ENCODE data around the gene OPCML. TPM values are rescaled to one million over a fixed set of nuclear protein-coding genes. Genes with fewer than 3 reads are reported as not detected.

OPCML gene
- total and polyA plus RNA-seq, 2 experiments from 2014 or later: 1.2 to 4.4 TPM

- Mint-ChIP-seq H3K27ac (no peak overlapping the region), H3K4me3 (no peak overlapping the region), H3K36me3 (ENCODE audit: low read depth) (no peaks in the 10 kb centered on the region), H3K9me3 (peaks cover 2% of the 10 kb centered on the region; the same call in 1 of the 3 replicates), H3K27me3 (ENCODE audit: insufficient read depth, low read depth, poor library complexity) (peaks cover 4% of the 10 kb centered on the region), H3K4me1 (no peaks in the 10 kb centered on the region)
- no peak overlapping the region for H3K4me2 ChIP-seq
- ATAC-seq (no peak), DNase-seq (ENCODE audit: low spot score) (no peak)
- TF ChIP-seq POLR2AphosphoS5 (IDR thresholded peaks at IDR 0.05; ENCODE audit: low read depth) (no peak), STAT1 (IDR thresholded peaks at IDR 0.05; ENCODE audit: unreplicated experiment) (no peak), JUNB (IDR thresholded peaks at IDR 0.05; ENCODE audit: unreplicated experiment) (no peak), CTCF (conservative IDR thresholded peaks at IDR 0.05; ENCODE audit: low read depth in 2 of 2) (no peak), REST (IDR thresholded peaks at IDR 0.05; ENCODE audit: unreplicated experiment) (no peak), ZNF331 (CRISPR knock-in tag; IDR thresholded peaks at IDR 0.05; ENCODE audit: low read depth) (no peak), CREB1 (CRISPR knock-in tag; IDR thresholded peaks at IDR 0.05; ENCODE audit: low read depth) (no peak), ZNF114 (CRISPR knock-in tag; IDR thresholded peaks at IDR 0.05) (no peak), ETS1 (IDR thresholded peaks at IDR 0.05) (no peak), ZNF462 (CRISPR knock-in tag; IDR thresholded peaks at IDR 0.05) (no peak), EZH2 (IDR thresholded peaks at IDR 0.05; ENCODE audit: low read depth, unreplicated experiment) (no peak), EZH2phosphoT487 (IDR thresholded peaks at IDR 0.05; ENCODE audit: unreplicated experiment) (no peak), NANOG (IDR thresholded peaks at IDR 0.05; ENCODE audit: borderline replicate concordance) (no peak)
- no peak overlapping the region for H2AFZ ChIP-seq
- no peaks in the 10 kb centered on the region for H3K27me3 ChIP-seq (ENCODE audit: insufficient read depth)
- 0 out of 2 replicates have a peak, but pooled peaks cover 4% of the 10 kb centered on the region for H3K9me2 ChIP-seq (ENCODE audit: insufficient read depth)
- no peaks in the 10 kb centered on the region for H3F3A ChIP-seq (replicated peaks; ENCODE audit: low read depth)
- H3K27ac ChIP-seq (ENCODE audit: low read depth): no peak overlapping the region
- H3K4me3 ChIP-seq: no peak overlapping the region
- no peaks in the 10 kb centered on the region for H3K4me1 ChIP-seq (ENCODE audit: insufficient read depth)
- no peaks in the 10 kb centered on the region for H3K79me2 ChIP-seq (replicated peaks; ENCODE audit: insufficient read depth)
- H4K20me1 ChIP-seq (replicated peaks; ENCODE audit: insufficient read depth): no peaks in the 10 kb centered on the region
- H3K36me3 ChIP-seq (ENCODE audit: insufficient read depth): no peaks in the 10 kb centered on the region
Observed at GRCh38 chr11:132658696-132659095, 873.6 kb downstream of the OPCML start.

Measured in GM23338 (cell line).